ENCODE measurements around the gene ZBTB9. TPM values are rescaled to one million over a fixed set of nuclear protein-coding genes. Genes with fewer than 3 reads are reported as not detected.

Gene ZBTB9
- total RNA-seq, 2 donors from 2014 or later: 1.8 to 5.3 TPM

DNA sequence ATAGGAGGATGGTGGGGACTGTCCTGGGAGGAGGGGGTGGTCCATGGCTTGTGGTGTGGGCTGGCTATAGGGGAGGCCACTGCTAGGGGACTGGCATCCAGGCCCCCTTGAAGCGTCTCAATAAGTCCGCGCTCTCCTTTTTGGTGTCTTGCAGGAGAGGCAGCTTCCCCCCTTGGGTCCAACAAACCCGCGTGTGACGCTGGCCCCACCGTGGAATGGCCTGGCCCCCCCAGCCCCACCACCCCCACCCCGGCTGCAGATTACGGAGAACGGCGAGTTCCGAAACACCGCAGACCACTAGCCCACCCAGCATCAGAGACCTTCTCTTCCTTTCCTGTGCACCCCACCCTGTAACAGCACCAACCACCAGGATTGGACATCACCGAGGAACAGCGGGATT lies 2.8 kb upstream of the ZBTB9 start:
- TF ChIP-seq POLR2A (IDR thresholded peaks at IDR 0.05) (no peak), CTCF (IDR thresholded peaks at IDR 0.05) (no peak)
- 89 to 94% methylated on average over 15 of the region's 15 CpGs for WGBS, 2 donors
- H3K4me3 ChIP-seq: no peak overlapping the region
- DNase-seq (no peak), ATAC-seq (no peak)
- H3K4me1 ChIP-seq: peaks cover 18% of the 10 kb centered on the region
- no peaks in the 10 kb centered on the region for H3K9me3 ChIP-seq
- no peak overlapping the region for H3K27ac ChIP-seq
- no peaks in the 10 kb centered on the region for H3K27me3 ChIP-seq
- intact Hi-C loops (cut with DNase I): no loop called here
- no peaks in the 10 kb centered on the region for H3K36me3 ChIP-seq (replicated peaks in 1 of 2; ENCODE audit: insufficient read depth in 1 of 2, low read depth in 2 of 2)

GRCh38 chr6:33452496-33452895 lies 1.9 kb upstream of the ZBTB9 start:
- ATAC-seq (no peak), DNase-seq (no peak)
- WGBS, 2 donors: 84 to 88% methylated on average over 4 of the region's 4 CpGs

DNA sequence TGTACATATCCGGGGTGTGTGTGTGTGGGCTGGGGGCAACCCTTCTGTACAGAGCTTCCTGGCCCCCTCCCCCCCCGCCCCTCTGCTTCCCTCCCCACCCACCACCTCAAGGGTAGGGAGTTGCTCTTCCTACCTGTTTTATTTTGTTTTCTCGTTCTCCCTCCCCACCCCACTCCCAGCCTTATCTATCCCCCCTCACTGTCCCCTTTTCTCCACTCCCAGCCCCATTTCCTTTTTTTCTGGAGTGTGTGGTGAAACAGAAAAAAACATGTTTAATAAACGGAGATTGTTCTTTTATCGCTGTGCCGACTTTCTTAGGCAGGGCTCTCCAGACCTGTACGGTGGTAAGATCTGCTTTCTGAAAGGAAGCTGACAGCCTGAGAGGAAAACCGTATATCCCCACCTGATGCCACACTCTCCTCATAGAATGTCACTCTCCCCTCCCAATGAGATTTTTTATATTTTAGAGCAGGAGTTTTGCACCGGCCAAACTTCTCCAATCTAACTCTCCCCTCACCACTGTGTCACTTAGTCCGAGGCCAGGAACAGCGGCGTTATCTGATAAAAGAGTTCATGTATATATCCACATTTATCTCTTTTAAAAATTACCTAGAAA lies 875 bp upstream of the ZBTB9 start:
- Histone ChIP-seq H3K4me3 (peak overlapping the region; percentile 52 to 57), H3K27ac (peak overlapping the region; percentile 33 to 80 (median 60)), H3K4me1 (peaks cover 18% of the 10 kb centered on the region), H3K36me3 (replicated peaks in 1 of 2; ENCODE audit: insufficient read depth in 1 of 2, low read depth in 2 of 2) (no peaks in the 10 kb centered on the region), H3K9me3 (no peaks in the 10 kb centered on the region), H3K27me3 (no peaks in the 10 kb centered on the region)
- intact Hi-C loops (cut with DNase I): no loop called here
- DNase-seq (no peak), ATAC-seq (no peak)
- 1% methylated on average over 12 of the region's 12 CpGs for WGBS, 2 donors
- TF ChIP-seq POLR2A (IDR thresholded peaks at IDR 0.05): no peak
- no peak for TF ChIP-seq CTCF (IDR thresholded peaks at IDR 0.05)

More at GRCh38 chr6:33452496-33452895, 1.9 kb upstream of the ZBTB9 start:
- H3K27ac ChIP-seq: no peak overlapping the region
- no peaks in the 10 kb centered on the region for H3K9me3 ChIP-seq
- intact Hi-C loops (cut with DNase I): no loop called here
- TF ChIP-seq CTCF (IDR thresholded peaks at IDR 0.05) (no peak), POLR2A (IDR thresholded peaks at IDR 0.05) (no peak)
- peaks cover 18% of the 10 kb centered on the region for H3K4me1 ChIP-seq
- H3K27me3 ChIP-seq: no peaks in the 10 kb centered on the region
- no peaks in the 10 kb centered on the region for H3K36me3 ChIP-seq (replicated peaks in 1 of 2; ENCODE audit: insufficient read depth in 1 of 2, low read depth in 2 of 2)
- H3K4me3 ChIP-seq: no peak overlapping the region

- ATAC-seq: no peak
- Histone ChIP-seq H3K9me3 (no peaks in the 10 kb centered on the region), H3K27me3 (no peaks in the 10 kb centered on the region), H3K4me1 (peaks cover 18% of the 10 kb centered on the region), H3K4me3 (peak overlapping the region; percentile 52 to 84), H3K36me3 (replicated peaks in 1 of 2; ENCODE audit: insufficient read depth in 1 of 2, low read depth in 2 of 2) (no peaks in the 10 kb centered on the region), H3K27ac (no peak overlapping the region)
- intact Hi-C loops (cut with DNase I): no loop called here
- WGBS, 2 donors: 32 to 33% methylated on average over 13 to 16 of the region's 16 CpGs
- no peak for TF ChIP-seq CTCF (IDR thresholded peaks at IDR 0.05)
- TF ChIP-seq POLR2A (IDR thresholded peaks at IDR 0.05): no peak
- DNase-seq: no peak
These were observed 675 bp downstream of the ZBTB9 start for GRCh38 chr6:33455051-33455450.

DNA sequence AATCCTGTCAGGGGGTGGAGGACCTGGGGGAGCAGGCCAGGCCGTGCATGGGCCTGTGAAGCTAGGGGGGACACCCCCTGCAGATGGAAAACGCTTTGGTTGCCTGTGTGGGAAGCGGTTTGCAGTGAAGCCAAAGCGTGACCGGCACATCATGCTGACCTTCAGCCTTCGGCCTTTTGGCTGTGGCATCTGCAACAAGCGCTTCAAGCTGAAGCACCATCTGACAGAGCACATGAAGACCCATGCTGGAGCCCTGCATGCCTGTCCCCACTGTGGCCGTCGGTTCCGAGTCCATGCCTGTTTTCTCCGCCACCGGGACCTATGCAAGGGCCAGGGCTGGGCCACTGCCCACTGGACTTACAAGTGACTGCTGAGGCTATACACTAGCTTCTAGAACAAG lies 1.8 kb downstream of the ZBTB9 start:
- 89 to 94% methylated on average over 8 to 12 of the region's 12 CpGs for WGBS, 2 donors
- intact Hi-C loops (cut with DNase I): no loop called here
- Histone ChIP-seq H3K4me3 (no peak overlapping the region), H3K27ac (no peak overlapping the region), H3K4me1 (peaks cover 18% of the 10 kb centered on the region), H3K36me3 (replicated peaks in 1 of 2; ENCODE audit: insufficient read depth in 1 of 2, low read depth in 2 of 2) (no peaks in the 10 kb centered on the region), H3K27me3 (no peaks in the 10 kb centered on the region), H3K9me3 (no peaks in the 10 kb centered on the region)
- ATAC-seq: no peak
- TF ChIP-seq POLR2A (IDR thresholded peaks at IDR 0.05) (no peak), CTCF (IDR thresholded peaks at IDR 0.05) (no peak)
- no peak for DNase-seq
